Epithelial cell of esophagus (primary cell): Measurements from ENCODE around the gene HIC1.

Experiments
- DNase-seq: peaks from one replicate; pipeline ENCODE4 v3.0.0; 2010; ENCODE audit warnings: low read depth
- H3K4me3 ChIP-seq: 2 replicates; pipeline ENCODE4 v1.5.1; 2011; ENCODE audit warnings: mild to moderate bottlenecking, low read length, control low read depth
- TF ChIP-seq, protein P1 (sequence below): IDR thresholded peaks from 2 replicates; pipeline ENCODE4 v1.5.1; 2011; ENCODE audit warnings: low read depth, mild to moderate bottlenecking, low read length, control low read depth, inconsistent platforms; ENCODE audit not compliant: insufficient read depth; ENCODE audit errors: missing control alignments

The HIC1 gene

DNA sequence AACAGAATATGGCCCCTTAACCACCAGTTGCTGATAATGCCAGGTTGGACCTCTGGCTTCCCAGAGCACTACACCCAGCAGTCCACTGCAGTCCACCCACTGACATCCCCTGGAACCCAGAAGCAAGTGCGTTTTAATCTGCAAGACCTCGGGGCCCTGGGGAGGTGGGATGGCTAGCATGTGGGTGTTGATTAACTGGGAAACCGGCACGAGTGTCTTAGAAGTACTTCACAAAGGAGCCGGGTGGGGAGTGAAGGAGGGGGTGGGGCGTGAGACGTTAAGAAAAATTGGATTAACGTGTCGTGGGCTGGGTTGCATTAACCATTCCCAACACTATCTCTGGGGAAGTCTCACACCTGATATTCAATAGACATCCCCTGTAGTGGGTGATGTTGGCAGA is 6.1 kb upstream of the HIC1 start:
- peak overlapping the region; percentile 53 for H3K4me3 ChIP-seq
- DNase-seq: no peak
- TF ChIP-seq, protein P1, sequence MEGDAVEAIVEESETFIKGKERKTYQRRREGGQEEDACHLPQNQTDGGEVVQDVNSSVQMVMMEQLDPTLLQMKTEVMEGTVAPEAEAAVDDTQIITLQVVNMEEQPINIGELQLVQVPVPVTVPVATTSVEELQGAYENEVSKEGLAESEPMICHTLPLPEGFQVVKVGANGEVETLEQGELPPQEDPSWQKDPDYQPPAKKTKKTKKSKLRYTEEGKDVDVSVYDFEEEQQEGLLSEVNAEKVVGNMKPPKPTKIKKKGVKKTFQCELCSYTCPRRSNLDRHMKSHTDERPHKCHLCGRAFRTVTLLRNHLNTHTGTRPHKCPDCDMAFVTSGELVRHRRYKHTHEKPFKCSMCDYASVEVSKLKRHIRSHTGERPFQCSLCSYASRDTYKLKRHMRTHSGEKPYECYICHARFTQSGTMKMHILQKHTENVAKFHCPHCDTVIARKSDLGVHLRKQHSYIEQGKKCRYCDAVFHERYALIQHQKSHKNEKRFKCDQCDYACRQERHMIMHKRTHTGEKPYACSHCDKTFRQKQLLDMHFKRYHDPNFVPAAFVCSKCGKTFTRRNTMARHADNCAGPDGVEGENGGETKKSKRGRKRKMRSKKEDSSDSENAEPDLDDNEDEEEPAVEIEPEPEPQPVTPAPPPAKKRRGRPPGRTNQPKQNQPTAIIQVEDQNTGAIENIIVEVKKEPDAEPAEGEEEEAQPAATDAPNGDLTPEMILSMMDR: no peak

DNA sequence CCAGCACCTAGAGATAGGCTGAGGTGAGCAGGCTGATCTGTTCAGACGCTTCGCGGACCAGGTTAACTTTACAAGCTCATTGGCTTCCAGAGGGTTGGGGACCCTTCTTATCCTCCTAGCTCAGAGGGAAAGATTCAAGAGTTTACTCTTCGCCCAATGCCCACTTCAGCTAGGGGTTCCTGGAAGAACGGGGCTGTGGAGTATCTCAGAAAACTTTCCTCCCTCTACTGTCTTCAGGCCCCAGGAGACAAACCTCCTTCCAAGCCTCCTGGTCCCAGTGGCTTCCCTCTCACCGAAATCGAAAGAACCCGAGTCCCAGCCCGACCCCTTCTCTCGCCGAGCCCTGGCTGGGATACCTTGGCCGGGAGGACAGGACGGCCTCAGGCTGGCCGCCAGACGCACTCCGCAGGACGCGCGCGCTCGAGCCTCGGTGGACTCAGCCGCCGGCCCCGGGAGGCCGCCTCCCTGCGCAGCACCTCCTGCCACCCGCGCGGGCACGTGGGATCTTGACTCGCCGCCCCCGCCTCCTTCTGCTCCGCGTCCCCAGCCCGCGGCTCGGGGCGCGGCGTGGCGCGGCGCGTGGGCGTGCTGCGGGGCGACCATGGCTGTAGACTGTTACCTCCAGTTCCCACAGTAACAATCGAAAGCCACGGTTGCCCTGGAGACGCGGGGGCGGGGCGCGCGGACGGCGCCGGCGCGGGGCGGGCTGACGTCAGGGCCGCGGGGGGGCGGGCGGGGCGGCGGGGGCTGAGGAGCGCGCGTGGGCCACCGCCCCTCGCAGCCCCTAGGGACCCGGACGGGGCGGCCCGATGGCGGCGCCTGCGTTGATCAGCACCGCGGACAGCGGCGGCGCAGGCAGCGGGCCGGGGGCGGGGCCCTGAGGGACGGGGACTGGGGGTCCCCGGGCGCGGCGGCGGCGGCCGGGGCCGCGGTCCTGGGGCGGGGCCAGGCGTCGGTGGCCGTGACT is 5.3 kb upstream of the HIC1 start:
- peak; percentile 75 for DNase-seq
- TF ChIP-seq, protein P1: no peak
- peak overlapping the region; percentile 53 for H3K4me3 ChIP-seq

DNA sequence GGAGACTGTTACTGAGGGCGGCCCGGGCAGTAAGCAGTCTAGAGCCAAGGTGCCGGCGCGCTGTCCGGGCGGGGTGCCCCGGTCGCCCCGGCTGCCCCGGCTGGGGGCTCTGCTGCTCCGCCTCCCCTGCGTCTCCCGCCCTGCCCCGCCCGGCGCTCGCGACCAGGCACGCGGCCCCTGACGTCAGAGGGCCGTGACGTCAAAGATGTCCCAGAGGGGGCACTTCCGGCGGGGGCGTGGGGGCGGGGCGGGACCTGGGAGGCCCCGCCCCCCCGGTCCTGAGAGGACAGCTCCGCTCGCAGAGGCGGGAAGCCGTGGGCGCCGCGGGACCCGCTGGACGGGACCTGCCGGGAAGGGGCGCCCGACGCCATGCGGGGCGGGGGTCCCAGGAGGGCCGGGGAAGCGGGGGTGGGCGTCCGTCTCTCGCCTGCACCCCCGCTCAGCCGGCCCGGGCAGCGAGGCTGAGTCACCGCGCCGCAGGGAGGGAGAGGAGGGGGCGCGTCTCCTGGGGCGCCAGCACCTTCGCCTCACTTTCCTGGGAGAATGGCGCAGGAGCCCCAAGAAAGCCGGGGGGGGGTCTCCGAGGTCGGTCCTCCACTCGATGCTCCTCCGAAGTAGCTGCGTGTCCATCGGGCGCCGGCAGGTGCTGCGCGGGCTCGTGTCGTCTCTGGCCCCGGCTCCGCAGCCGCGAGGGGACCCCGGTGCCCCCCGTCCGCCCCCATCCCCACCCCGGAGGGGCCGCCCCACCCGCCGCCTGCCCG is 4.4 kb upstream of the HIC1 start:
- TF ChIP-seq, protein P1: no peak
- peak; percentile 70 for DNase-seq
- peak overlapping the region; percentile 27 for H3K4me3 ChIP-seq

GRCh38 chr17:2051061-2051932 is 3.6 kb upstream of the HIC1 start:
- TF ChIP-seq, protein P1: no peak
- DNase-seq: peak; percentile 52
- no peak overlapping the region for H3K4me3 ChIP-seq

DNA sequence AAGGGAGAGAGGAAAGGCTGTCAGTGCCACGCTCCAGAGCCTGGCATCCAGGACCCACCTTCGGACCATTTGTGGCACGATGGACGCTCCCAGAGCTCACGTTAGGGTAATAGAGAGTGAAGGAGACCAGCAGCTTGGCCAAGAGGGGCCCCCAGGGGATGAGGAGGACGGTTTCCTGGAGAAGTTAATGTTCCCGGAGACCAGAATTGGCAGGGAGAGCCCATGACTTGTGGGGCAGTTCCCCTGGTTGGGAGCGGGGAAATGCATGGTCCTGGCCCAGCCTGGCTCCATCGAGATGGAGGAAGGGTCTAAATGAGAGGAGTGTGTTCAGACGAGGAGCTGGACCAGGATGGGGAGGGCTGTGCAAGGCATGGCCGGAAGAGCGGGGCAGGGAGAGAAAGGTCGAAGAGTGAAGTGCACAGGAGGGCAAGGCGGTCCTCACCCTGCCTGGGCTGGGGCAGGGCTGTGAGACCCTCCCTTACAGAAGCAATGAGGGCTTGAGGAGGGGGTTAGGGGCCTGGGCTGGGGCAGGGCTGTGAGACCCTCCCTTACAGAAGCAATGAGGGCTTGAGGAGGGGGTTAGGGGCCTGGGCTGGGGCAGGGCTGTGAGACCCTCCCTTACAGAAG is 2.9 kb upstream of the HIC1 start:
- no peak for DNase-seq
- TF ChIP-seq, protein P1: no peak

More for the DNA sequence above, 2.9 kb upstream of the HIC1 start:
- no peak overlapping the region for H3K4me3 ChIP-seq
